Neural cell (in vitro differentiated cells): ENCODE results near the gene CDH5. TPM values are rescaled to one million over a fixed set of nuclear protein-coding genes. Genes with fewer than 3 reads are reported as not detected.

Source experiments
- H2AFZ ChIP-seq: fragments of 200-600, 300-800 bp; sonication (generic), shearing (Covaris generic); 2 replicates; pipeline ENCODE4 v1.6.0; 2014; ENCODE audit warnings: low read depth, mild to moderate bottlenecking, antibody characterized with exemption, low read length, moderate library complexity
- H3F3A ChIP-seq: fragments of 200-600 bp; shearing (Covaris generic); 2 replicates; pipeline ENCODE4 v1.6.1; 2016; ENCODE audit warnings: mild to moderate bottlenecking, moderate library complexity, mixed read lengths, antibody characterized with exemption, low read length; ENCODE audit not compliant: insufficient read depth, poor library complexity, severe bottlenecking
- H3K27ac ChIP-seq: fragments of 200-600, 300-800 bp; sonication (generic), shearing (Covaris generic); 2 replicates; pipeline ENCODE4 v1.5.1; 2014; ENCODE audit warnings: mild to moderate bottlenecking, low read length, moderate library complexity
- H3K27me3 ChIP-seq: fragments of 300-800, 200-600 bp; sonication (generic), shearing (Covaris generic); 2 replicates; pipeline ENCODE4 v1.6.0; 2014; ENCODE audit warnings: mild to moderate bottlenecking, low read depth, low read length, moderate library complexity; ENCODE audit not compliant: insufficient read depth
- H3K36me3 ChIP-seq: fragments of 300-800, 200-600 bp; sonication (generic), shearing (Covaris generic); 2 replicates; pipeline ENCODE4 v1.5.1; 2014; ENCODE audit warnings: mild to moderate bottlenecking, antibody characterized with exemption, low read length, moderate library complexity; ENCODE audit not compliant: insufficient read depth
- H3K4me2 ChIP-seq: fragments of 300-800, 200-600 bp; sonication (generic), shearing (Covaris generic); 2 replicates; pipeline ENCODE4 v1.6.0; 2014; ENCODE audit warnings: mild to moderate bottlenecking, low read length
- H3K4me3 ChIP-seq: fragments of 300-800, 200-600 bp; sonication (generic), shearing (Covaris generic); 2 replicates; pipeline ENCODE4 v1.5.1; 2014; ENCODE audit warnings: mild to moderate bottlenecking, low read length, moderate library complexity
- H3K79me2 ChIP-seq: fragments of 200-600 bp; shearing (Covaris generic); replicated peaks from 2 replicates; pipeline ENCODE4 v1.6.0; 2014; ENCODE audit warnings: mild to moderate bottlenecking, low read length, moderate library complexity; ENCODE audit not compliant: insufficient read depth
- H3K9ac ChIP-seq: fragments of 300-800, 200-600 bp; sonication (generic), shearing (Covaris generic); 2 replicates; pipeline ENCODE4 v1.6.1; 2016; ENCODE audit warnings: mild to moderate bottlenecking, low read length, mixed read lengths
- H3K9me2 ChIP-seq: fragments of 200-600 bp; shearing (Covaris generic); 2 replicates; pipeline ENCODE4 v1.6.1; 2016; ENCODE audit warnings: mild to moderate bottlenecking, low read length, mixed read lengths; ENCODE audit not compliant: insufficient read depth
- H3K9me3 ChIP-seq: fragments of 200-600, 300-800 bp; sonication (generic), shearing (Covaris generic); 2 replicates; pipeline ENCODE4 v1.6.1; 2016; ENCODE audit warnings: mild to moderate bottlenecking, mixed run types, low read length, moderate library complexity, mixed read lengths
- H4K20me1 ChIP-seq: fragments of 200-600 bp; shearing (Covaris generic); 2 replicates; pipeline ENCODE4 v1.6.1; 2016; ENCODE audit warnings: mild to moderate bottlenecking, mixed run types; ENCODE audit not compliant: insufficient read depth
- EP300 ChIP-seq: fragments of 450-650 bp; conservative IDR thresholded peaks from 2 replicates; pipeline ENCODE4 v1.6.1; 2014; ENCODE audit warnings: antibody characterized with exemption, mild to moderate bottlenecking, moderate library complexity; ENCODE audit not compliant: poor library complexity, severe bottlenecking
- EZH2 ChIP-seq: fragments of 200-600, 300-800 bp; shearing (Covaris generic), sonication (generic); IDR thresholded peaks from 2 replicates; pipeline ENCODE4 v1.6.1; 2014; ENCODE audit warnings: antibody characterized with exemption, low read length, borderline replicate concordance, mild to moderate bottlenecking; ENCODE audit not compliant: insufficient read depth, poor library complexity, severe bottlenecking
- MXI1 ChIP-seq: fragments of 450-650 bp; conservative IDR thresholded peaks from 2 replicates; pipeline ENCODE4 v1.6.1; 2014; ENCODE audit warnings: antibody characterized with exemption, mild to moderate bottlenecking; ENCODE audit not compliant: poor library complexity, severe bottlenecking
- POLR2AphosphoS5 ChIP-seq: IDR thresholded peaks from 2 replicates; pipeline ENCODE4 v1.6.1; 2012
- RAD21 ChIP-seq: fragments of 450-650 bp; conservative IDR thresholded peaks from 2 replicates; pipeline ENCODE4 v1.6.1; 2014; ENCODE audit warnings: antibody characterized with exemption, mild to moderate bottlenecking, moderate library complexity
- SMC3 ChIP-seq: fragments of 450-650 bp; conservative IDR thresholded peaks from 2 replicates; pipeline ENCODE4 v1.6.1; 2014; ENCODE audit warnings: antibody characterized with exemption, mild to moderate bottlenecking, moderate library complexity; ENCODE audit not compliant: poor library complexity
- TAF1 ChIP-seq: IDR thresholded peaks from 2 replicates; pipeline ENCODE4 v1.6.1; 2012; ENCODE audit warnings: low read depth
- polyA plus RNA-seq: library from polyadenylated mRNA; depleted of rRNA; stranded (reverse); fragments of >200 nt; gene quantifications from 2 replicates; pipeline ENCODE4 v1.2.3, GENCODE V29; 2014
- TF ChIP-seq, protein P1 (sequence below): IDR thresholded peaks from 2 replicates; pipeline ENCODE4 v1.6.1; 2012; ENCODE audit warnings: borderline replicate concordance
- TF ChIP-seq, protein P2 (sequence below): fragments of 450-650 bp; IDR thresholded peaks from 2 replicates; pipeline ENCODE4 v1.5.1; 2014; ENCODE audit warnings: antibody characterized with exemption, mild to moderate bottlenecking, moderate library complexity; ENCODE audit not compliant: poor library complexity, severe bottlenecking

Gene CDH5
- polyA plus RNA-seq, 1 donor from 2014 or later: not detected

DNA sequence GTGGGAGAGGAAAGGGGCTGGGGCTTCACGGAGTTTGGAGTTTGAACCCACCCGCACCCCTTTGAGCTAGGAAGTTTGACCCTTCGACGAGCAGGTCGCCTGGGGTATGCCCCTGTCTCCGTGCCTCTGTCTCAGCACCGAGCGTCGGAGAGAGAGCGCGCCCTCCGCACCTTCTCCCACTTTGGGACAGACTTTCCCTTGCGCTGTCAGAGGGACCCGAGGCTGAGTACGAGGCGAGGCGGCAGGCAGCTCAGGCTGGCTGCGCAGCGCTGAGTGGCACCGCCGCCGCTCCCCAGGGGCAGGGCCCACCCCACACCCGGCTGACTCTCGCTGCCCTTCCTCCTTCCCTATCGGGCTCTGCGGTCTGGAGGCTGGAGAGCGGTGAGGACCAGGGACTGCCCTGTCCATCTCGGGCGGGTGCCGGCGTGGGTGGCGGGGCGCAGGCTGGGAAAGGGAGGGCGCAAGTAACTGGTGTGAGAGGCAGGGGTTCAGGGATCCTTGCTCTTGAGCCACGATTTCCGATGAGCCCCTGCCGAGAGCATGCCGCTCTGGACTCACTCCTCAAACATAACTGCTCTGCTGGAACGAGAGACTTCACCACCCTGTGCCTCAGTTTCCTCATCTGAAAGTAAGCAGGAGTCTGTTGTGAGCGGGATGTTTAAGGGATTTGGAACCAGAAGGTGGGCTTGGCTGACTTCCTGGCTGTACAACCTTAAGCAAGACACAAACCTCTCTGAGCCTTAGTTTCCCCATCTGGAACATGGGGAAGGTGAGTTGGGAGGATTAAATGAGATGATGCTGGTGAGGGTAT, 61.6 kb downstream of the CDH5 start:
- H3F3A ChIP-seq: no peaks in the 10 kb centered on the region

DNA sequence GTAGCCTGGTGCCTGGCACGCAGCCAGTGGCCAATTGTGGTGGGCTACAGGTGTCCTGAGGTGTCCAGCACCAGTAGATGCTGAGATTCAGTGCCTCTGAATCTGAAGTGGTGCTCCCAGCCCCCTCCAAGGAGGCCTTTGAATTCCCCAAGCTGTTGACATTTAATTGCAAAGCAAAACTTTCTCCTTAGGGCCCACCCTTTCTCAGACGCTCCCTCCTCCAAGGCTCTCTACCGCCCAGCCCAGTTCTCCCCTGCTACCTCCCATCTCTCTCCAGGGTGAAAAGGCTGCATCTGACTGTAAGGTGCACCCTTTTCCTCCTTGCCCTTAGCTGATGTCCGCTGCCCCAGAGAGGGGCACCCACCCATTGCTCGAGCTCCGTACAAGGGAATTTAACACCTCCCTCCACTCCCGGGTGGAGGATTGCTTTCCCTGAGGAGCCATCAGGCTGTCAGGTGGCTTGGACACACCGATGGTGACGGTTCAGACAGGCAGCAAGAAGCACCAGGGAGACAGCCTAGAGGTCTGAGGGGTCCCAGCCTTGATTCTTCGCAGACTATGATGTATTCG, 62.3 kb downstream of the CDH5 start:
- TF ChIP-seq TAF1 (no peak), RAD21 (no peak)
- Histone ChIP-seq H4K20me1 (no peaks in the 10 kb centered on the region), H3K4me3 (no peak overlapping the region)

More for the DNA sequence above, 61.6 kb downstream of the CDH5 start:
- H2AFZ ChIP-seq: no peak overlapping the region
- H3K36me3 ChIP-seq: no peaks in the 10 kb centered on the region
- H4K20me1 ChIP-seq: no peaks in the 10 kb centered on the region
- H3K27ac ChIP-seq: no peak overlapping the region
- H3K79me2 ChIP-seq: no peaks in the 10 kb centered on the region
- peaks cover 5% of the 10 kb centered on the region for H3K9me3 ChIP-seq
- TF ChIP-seq POLR2AphosphoS5 (no peak), EP300 (no peak), MXI1 (no peak), SMC3 (no peak), RAD21 (no peak), TAF1 (no peak), EZH2 (no peak)
- TF ChIP-seq, protein P1, sequence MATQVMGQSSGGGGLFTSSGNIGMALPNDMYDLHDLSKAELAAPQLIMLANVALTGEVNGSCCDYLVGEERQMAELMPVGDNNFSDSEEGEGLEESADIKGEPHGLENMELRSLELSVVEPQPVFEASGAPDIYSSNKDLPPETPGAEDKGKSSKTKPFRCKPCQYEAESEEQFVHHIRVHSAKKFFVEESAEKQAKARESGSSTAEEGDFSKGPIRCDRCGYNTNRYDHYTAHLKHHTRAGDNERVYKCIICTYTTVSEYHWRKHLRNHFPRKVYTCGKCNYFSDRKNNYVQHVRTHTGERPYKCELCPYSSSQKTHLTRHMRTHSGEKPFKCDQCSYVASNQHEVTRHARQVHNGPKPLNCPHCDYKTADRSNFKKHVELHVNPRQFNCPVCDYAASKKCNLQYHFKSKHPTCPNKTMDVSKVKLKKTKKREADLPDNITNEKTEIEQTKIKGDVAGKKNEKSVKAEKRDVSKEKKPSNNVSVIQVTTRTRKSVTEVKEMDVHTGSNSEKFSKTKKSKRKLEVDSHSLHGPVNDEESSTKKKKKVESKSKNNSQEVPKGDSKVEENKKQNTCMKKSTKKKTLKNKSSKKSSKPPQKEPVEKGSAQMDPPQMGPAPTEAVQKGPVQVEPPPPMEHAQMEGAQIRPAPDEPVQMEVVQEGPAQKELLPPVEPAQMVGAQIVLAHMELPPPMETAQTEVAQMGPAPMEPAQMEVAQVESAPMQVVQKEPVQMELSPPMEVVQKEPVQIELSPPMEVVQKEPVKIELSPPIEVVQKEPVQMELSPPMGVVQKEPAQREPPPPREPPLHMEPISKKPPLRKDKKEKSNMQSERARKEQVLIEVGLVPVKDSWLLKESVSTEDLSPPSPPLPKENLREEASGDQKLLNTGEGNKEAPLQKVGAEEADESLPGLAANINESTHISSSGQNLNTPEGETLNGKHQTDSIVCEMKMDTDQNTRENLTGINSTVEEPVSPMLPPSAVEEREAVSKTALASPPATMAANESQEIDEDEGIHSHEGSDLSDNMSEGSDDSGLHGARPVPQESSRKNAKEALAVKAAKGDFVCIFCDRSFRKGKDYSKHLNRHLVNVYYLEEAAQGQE: no peak
- TF ChIP-seq, protein P2, sequence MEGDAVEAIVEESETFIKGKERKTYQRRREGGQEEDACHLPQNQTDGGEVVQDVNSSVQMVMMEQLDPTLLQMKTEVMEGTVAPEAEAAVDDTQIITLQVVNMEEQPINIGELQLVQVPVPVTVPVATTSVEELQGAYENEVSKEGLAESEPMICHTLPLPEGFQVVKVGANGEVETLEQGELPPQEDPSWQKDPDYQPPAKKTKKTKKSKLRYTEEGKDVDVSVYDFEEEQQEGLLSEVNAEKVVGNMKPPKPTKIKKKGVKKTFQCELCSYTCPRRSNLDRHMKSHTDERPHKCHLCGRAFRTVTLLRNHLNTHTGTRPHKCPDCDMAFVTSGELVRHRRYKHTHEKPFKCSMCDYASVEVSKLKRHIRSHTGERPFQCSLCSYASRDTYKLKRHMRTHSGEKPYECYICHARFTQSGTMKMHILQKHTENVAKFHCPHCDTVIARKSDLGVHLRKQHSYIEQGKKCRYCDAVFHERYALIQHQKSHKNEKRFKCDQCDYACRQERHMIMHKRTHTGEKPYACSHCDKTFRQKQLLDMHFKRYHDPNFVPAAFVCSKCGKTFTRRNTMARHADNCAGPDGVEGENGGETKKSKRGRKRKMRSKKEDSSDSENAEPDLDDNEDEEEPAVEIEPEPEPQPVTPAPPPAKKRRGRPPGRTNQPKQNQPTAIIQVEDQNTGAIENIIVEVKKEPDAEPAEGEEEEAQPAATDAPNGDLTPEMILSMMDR: no peak
- H3K4me3 ChIP-seq: peak overlapping the region; percentile 66
- H3K9ac ChIP-seq: peak overlapping the region; percentile 42
- H3K9me2 ChIP-seq: no peaks in the 10 kb centered on the region
- H3K4me2 ChIP-seq: no peak overlapping the region
- peaks cover 55% of the 10 kb centered on the region for H3K27me3 ChIP-seq

More for the DNA sequence above, 62.3 kb downstream of the CDH5 start:
- Histone ChIP-seq H3K79me2 (no peaks in the 10 kb centered on the region), H3K36me3 (no peaks in the 10 kb centered on the region), H3K9me3 (peaks cover 5% of the 10 kb centered on the region), H2AFZ (no peak overlapping the region), H3K27ac (no peak overlapping the region), H3F3A (no peaks in the 10 kb centered on the region), H3K9me2 (no peaks in the 10 kb centered on the region), H3K4me2 (no peak overlapping the region), H3K27me3 (peaks cover 55% of the 10 kb centered on the region), H3K9ac (no peak overlapping the region)
